Fibroblast of skin of scalp (primary cell): ENCODE measurements around the gene KCNIP2. TPM values are rescaled to one million over a fixed set of nuclear protein-coding genes. Genes with fewer than 3 reads are reported as not detected.

Experiments
- DNase-seq: peaks from one replicate; pipeline ENCODE4 v3.0.0-alpha.2; 2013
- polyA plus RNA-seq, 2 experiments: library from polyadenylated mRNA; unstranded; fragments of 120-200 nt; gene quantifications; one replicate each; pipeline ENCODE4 v1.2.1, GENCODE V29; 2013; ENCODE audit not compliant: insufficient read length in 2 of 2

The KCNIP2 gene
- 1.5 TPM for polyA plus RNA-seq (2013, experiment 1 of 2; ENCODE audit: insufficient read length)
- 1.8 TPM for polyA plus RNA-seq (2013, experiment 2 of 2; ENCODE audit: insufficient read length)

GRCh38 chr10:101843032-101844021 lies at the start of gene KCNIP2:
TSS of gene KCNIP2 (minus strand) at chr10:101843800. CDS start at chr10:101843568, 232 bp downstream.
- no peak for DNase-seq

DNA sequence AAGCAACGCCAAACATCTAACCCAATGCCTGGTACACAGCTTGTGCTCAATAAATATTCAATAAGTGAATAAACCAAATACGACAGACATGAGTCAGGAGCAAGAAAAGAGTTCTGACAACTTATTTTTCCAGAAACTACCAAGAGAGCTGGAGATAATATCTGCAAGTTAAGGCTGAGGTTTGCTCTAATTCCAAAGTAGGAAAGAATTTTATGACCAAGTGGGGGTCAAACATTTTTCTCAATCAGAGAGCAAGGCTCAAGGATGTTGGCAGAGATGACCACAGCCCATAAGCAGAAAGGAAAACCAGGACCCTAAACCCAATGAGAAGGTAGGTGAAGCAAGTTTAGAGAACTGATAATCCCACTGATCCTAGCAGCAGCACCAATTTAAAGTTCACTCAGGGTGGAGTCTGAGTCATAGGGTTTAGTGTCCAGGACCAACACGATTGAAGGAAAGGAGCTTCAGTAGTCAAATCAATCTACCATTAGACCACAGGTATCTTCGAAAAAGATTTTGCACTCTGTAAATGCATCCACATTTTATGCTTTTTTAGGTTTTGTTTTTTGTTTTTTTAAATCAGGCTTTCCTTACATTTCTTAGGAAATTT lies 49.3 kb upstream of the KCNIP2 start:
- DNase-seq, result no peak

DNA sequence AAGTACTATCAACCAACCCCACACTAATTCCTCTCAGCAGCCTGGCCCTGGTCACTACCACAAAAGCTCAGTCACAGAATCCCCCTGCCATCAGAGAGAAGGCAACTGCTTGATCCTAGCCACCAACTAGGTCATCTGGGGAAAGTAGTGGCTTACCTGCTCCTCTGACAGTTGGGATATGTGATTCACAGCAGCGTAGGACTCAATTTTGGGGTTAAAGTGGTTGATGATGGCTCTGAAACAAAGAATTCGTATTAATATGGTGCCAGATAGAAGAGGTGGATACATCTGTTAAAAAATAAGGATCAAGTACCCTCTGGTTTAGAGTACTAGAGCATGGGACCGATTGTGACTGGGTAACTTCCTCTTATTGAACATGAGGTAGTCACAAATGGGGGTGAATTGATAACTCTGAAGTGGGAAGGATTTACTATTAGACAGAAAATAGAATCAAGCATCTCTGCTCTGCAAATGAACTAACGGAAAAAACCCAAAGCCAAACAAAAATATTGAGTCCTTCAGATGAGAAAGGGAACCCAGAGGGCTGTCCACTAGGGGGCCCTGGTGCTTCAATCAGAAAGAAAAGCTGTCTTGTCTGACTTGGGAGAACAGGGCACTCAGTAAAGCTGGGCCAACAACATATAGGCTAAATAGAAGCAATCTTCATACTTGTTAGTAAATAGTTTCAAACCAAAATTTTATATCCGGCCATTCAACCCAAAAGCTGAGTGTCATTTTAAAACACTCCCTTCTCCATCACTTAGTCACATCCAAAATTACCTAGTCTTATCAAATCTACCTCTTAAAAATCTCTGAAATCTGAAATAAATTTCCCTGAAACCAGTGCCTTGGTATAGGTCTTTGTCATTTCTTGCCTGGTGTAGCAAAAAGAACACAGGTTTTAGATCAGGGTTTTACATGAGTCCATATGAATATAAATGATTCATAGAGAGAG lies 45.9 kb upstream of the KCNIP2 start:
- peak; percentile 74 for DNase-seq

DNA sequence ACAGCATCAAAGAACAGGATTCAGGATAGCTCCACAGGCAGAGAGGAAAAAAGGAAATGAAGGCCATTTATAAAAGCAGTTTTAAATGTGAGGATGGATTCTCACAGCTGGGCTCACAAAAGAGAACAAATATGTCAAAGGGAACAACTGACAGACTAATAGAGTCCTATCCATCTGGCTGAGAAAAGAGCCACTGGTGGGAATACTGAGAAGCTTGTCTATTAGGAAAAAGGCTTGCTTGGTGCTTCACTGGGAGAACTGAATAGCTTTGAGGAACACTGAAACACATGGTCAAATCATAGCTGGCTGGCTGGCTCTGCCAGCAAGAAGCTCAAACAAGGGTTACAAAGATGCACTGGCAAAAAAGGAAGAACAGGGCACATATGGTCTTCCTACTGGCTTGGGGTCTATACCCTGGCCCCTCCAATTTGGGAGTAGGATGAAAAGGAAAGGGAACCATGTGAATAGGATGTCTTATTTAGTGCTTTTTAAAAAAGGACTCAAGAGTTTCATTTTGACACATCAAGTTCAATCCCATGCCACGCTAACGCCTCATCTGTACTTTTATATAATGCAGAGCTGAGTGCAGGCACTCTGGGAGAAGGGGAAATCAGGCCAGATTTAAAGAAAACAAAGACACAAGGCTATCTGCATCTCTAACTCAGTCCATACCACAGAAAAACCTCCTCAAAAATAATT lies 44.8 kb upstream of the KCNIP2 start:
- DNase-seq, result no peak

- no peak for DNase-seq
Measured at GRCh38 chr10:101887775-101888174, 44.2 kb upstream of the KCNIP2 start.

DNA sequence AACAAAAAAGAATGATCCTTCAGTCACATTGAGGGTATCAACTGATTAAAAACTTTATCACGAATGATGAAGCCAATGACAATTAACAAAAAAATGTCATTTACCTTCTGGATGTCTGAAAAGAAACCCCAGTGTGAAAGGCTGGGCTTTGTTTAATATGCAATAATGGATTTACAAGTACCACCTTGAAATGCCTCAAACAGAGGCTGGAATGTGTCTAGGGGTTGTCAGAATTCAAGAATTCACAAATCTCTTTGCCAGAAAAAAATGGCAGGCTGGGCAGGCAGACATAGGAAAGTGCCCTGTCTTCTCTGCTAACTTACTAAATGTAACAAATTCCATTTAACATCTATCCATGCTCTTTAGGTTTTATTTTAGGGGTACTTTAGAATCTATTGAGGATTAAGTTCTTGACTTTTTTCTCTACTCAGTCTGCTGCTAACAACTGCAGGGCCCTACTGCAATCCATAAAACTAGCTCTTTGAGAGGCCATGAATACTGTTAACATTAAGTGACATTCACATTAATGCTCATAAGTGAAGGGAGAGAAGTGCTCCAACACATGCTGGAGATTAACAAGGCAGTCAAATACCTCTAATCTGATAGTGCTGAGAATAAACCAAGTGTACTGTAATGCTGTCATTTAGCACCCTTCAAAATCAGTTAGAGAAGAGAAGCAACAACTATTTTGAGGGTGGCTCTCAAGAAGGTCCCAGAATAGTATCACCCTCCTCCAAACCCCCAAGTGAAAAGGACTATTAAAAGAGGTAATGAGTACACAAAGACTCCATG lies 43.1 kb upstream of the KCNIP2 start:
- DNase-seq, result no peak

DNA sequence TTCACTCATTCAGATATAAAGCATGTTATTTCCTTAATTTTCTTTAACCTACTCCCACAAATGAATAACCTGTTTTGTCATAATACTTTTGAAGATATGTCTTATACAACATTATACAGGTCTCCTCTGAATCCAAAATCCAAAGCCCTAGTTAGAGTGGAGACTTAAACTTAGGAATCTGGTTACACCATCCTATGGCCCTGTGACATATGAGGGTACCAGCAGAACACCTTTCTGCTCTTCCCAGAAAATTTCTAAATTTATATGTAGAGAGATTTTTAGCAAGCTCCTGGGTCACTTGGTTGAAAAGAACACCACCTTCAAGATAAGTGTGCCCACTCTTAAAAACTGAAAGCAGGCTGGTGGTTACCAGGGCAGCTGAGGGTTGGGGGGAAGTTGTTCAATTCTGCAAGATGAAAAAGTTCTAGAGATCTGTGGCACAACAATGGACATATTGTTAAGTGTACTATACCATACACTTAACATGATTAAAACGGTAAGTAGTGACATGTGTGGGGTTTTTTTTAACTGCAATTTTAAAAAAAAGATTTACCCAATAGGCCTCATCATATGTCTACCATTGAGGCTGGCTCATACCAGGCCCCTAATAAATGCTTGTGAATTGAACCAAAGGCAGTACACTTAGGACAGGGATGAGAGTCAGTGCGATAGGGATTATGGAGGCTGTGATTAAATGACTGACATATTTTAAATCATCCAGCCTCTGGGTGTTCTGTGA lies 37.6 kb upstream of the KCNIP2 start:
- no peak for DNase-seq

DNA sequence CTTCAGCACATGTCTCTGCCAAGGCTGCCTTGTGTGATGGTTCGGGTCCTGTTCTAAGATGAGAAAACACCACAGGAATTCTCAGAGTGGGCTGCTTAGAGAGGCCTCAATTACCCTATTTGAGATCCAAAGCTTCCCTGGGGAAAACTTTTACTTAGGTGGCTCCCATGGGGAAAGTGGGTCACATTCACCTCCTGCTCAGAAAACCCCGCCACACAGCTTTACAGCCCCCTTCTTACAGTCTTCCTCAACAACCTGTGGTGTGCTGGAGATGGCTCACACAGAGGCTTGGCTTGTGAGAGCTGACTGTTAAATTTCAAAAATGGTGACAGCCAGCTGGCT lies 36.6 kb upstream of the KCNIP2 start:
- no peak for DNase-seq

- DNase-seq, result no peak
Measured at GRCh38 chr10:101879456-101880231, 36.0 kb upstream of the KCNIP2 start.

DNA sequence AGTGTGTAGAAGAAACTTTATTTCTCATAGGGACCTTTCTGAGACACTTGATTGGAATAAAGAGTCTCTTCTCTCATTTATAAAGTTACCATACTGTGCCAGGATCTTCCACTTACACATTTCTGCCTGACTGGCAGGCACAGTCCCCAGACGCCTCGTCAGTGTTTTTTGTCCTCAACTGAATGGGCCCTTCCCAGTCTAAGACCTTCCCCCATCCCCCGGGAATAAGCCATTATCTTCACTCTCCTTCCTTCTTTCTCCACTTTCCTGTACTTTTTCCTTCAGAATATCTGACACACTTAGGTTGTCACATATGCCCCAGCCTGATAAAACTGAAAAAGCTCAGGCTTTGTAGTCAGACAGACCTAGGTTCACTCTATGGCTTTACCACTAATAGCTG lies 35.3 kb upstream of the KCNIP2 start:
- DNase-seq, result no peak

DNA sequence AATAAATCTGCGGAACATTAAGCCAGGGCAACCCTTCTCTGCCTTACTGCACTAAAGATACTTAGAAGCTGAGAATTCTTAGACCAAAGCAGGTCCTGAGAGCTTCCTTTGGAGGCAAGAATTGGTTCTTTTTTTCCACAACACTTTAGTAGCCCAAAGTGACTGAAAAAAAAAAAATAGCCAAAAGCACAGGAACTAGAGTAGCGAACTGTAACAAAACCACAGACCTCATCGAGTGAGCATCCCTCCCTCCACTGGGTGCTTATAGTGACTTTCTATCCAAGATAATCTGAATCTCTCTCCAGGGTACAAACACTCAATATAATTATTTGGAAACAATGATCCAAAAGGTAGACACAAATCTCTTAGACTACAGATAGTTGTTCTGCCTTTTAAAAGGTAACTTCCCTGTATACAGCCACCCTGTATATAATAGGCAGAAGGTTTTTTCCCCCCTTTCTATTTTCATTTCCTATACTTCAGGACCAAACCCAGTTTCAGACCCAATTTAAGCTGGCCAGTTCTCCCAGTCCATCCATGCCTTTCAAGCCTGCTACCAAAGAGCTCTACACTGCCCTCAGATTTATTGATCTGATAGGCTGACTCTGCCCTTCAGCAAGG lies 31.6 kb upstream of the KCNIP2 start:
- DNase-seq, result no peak

DNA sequence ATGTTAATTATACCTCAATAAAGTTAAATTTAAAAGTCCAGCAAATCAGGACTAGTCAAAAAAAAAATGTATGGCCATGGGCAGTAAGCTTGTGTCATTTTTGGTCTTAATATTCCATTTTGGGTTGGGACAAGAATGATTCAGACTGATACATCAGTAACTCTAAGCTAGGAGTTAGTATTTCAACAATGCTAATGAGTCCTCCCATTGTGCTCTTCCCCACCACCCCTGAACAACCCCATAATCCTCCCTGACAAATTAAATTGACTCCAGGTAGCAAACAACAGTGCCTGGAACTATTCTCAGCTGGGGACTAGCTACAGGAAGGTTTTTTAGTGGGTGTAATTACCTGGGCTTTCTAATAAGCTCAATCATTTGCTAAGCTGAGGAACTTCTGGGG lies 30.7 kb upstream of the KCNIP2 start:
- no peak for DNase-seq

- DNase-seq, result no peak
Measured at GRCh38 chr10:101867931-101868330, 24.3 kb upstream of the KCNIP2 start.

- DNase-seq, result no peak
Measured at GRCh38 chr10:101859530-101859929, 15.9 kb upstream of the KCNIP2 start.

GRCh38 chr10:101858723-101859500 lies 15.3 kb upstream of the KCNIP2 start:
- no peak for DNase-seq

- DNase-seq, result no peak
Measured at GRCh38 chr10:101857802-101858476, 14.3 kb upstream of the KCNIP2 start.

DNA sequence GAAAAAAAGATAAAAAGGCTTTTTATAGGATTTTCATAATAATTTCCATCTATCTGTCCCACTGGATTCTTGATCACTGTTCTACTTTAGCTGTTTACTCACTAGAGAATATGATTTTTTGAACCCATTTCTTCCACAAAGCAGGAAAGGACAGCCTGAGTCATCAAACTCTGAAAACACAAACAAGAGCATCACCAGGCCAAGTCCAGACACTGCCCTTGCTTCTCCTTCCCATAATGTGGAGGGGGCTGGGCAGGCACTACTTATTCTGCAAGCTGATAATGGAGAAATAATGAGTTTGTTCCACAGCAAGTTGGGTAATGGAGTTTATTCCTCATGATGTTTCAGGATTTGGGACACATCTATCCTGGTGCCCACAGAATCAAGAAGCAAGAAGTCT lies 13.0 kb upstream of the KCNIP2 start:
- no peak for DNase-seq
